HG03196 (cell line): ENCODE measurements around the gene STX16.

Experiments used
- ATAC-seq: cut with Tn5 transposase; IDR thresholded peaks from one replicate; pipeline ENCODE4 v1.9.1; 2021; ENCODE audit not compliant: unreplicated experiment

Gene STX16

DNA sequence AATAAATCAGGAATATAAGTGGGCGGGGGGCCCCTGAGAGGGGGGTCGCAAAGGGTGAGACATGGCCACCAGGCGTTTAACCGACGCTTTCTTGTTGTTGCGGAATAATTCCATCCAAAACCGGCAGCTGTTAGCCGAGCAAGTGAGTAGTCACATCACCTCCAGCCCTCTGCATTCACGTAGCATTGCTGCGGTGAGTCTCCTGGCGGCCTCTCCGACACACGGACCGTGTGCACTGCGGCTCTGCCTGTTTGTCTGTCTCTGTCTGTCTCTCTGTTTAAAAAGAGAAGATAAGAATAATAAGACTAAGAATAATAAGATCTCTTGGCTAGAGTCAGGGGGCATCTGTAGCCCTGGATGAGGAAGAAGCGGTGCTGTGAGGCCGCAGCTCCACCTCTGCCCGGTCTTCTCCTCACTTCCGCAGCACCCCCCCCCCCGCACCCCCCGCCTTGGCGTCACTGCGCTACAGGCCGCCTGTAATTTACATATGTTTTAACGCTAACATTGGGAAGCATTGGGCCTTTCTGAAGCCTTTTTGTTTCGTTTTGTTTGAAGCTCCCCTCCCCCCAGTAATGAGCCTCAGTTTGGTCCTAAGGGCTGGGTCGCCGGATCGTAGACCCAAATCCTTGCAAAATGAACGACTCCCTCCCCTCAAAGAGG lies 993 bp downstream of the STX16 start:
- ATAC-seq: peak; percentile 49

DNA sequence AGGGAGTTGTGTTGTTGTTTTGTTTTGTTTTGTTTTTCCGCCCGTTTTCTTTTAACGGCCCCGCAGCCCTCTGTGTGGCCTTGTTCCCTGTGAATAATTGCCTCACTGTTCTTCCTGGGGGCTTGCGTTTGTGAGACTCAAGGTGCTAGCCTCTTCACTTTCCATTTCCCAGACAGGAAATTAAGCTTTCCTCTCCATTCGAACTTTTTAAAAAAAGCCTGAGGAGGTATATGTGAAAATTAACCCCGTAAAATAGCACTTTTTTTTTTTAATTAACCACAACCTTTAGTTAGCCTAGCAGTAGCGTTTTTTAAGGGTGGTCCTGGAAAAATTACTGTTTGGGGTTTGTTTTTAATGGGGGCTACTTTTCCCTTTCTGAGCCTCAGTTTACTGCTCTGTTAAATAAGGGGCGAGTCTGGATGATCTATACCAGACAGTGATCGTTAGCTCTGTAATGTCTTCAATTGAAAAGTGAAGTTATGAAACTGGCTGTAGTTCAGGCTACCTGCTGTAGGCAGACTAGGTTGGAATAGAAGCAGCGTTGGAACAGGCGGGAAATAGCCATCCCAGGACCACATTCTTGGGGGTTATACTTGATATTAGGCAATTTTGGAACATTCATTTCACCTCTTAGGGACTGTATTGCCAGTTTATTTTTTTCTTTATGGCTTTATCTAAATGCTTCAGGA lies 1.7 kb downstream of the STX16 start:
- peak; percentile 13 for ATAC-seq

DNA sequence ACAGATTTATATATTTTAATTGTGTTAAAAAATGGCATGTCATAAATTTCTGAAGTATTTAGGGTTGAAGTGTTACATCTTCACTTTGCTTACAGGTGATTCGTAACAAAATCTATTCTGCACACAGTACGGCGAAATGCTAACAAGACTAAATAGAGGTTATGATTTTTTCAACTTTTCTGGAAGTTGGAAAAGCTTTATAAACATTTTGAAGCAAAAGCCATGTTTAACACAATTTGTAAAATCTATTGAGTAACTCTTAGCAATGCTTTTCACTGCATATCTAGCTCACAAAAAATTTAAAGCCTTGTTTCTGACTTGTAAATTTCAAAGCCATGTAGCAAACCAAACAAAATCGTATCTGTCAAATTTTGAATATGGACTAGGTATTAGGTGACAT lies 3.3 kb downstream of the STX16 start:
- no peak for ATAC-seq

DNA sequence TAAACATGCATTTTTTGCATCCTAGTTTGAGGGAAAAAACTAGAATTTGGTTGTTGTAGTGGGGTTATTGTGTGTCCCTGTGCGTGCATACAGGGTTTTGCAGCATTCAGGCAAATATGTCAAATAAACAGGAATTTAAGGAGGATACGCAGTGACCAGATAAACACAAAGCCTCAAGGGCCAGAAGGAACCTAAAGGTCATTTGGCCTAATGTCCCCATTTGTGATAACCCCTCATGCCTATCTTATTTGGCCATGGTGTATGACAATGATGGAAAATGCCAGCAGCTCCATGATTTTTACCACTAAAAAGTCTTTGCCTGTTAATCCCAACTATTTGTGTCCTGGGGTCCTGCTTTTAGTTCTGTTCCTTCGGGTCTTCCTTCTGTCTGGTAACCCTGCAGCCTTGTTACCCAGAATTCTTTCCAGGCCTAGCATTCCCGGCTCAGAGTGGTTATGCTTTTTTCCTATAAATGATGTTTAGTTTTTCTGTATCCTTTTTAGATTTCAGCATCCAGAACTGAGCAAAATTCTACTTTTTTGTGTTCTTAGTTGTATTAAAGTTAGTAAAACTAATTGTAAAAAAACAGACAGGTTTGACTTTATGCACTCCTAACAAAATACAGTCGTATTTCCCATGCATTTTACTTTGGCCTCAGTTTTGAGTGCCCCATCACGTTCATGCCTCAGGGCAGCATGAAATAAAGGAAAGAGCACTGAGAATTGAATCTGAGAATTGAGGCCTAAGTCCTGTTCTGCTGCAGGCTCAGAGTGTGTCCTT lies 4.4 kb downstream of the STX16 start:
- no peak for ATAC-seq

- no peak for ATAC-seq
Measured at GRCh38 chr20:58656831-58657230, 5.7 kb downstream of the STX16 start.

DNA sequence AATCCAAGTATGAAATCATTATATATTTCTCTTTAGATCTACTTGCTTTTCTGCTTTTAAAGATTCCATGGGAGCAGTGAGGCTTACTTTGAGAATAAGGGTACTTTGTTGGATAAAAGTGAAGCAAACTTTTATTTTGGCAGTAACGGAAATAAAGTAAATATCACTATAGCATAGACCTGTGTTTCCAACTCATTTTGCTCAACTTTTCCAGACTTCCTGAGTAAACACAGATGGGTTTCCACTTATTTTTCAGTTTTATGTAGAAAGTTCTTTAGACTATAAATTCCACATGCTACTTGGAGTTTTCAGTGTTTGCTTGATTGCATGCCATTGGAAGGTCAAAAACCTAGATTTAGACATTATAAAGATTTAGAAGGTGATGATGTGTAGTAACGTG lies 6.2 kb downstream of the STX16 start:
- ATAC-seq: no peak

- ATAC-seq: no peak
Measured at GRCh38 chr20:58657986-58658385, 6.9 kb downstream of the STX16 start.

DNA sequence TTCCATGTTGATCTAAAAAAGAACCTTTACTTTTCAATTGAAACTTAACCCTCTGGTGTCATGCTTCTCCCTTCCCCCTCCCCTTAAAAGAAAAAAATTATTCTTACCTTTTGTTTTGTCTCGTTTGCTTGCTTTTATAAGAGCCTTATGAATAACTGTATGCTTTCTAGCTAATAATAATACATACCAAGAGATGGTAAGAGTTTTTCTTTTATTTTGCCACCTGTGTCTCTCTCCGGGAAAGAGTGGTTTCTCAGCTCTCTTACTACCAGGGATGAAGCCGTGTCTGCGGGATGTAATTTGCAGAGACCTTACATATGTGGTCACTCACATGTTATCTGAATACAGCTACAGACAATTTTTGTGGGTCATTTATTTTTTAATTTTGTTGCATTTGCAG lies 7.7 kb downstream of the STX16 start:
- no peak for ATAC-seq

DNA sequence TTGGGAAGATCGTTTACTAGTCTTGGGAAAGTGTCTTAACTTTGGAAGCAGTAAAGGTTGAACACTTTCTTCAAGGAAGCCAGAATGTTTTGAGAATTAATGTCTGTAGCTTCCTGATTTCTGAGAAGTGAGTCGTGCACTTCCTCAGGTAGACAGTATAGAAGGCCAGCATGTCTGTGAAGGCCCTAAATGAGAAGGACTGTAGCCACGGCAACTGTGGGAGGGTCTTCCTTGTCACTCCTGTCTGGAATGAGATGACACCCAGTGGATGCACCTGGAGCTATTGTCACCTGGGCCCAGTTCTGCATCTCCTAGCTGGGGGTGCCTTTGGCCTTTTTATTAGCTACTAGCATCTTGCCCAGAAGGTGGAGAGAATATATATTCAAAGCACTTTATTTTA lies 8.8 kb downstream of the STX16 start:
- no peak for ATAC-seq

- ATAC-seq: no peak
Measured at GRCh38 chr20:58660855-58661597, 9.9 kb downstream of the STX16 start.

- no peak for ATAC-seq
Measured at GRCh38 chr20:58661598-58662473, 10.8 kb downstream of the STX16 start.

DNA sequence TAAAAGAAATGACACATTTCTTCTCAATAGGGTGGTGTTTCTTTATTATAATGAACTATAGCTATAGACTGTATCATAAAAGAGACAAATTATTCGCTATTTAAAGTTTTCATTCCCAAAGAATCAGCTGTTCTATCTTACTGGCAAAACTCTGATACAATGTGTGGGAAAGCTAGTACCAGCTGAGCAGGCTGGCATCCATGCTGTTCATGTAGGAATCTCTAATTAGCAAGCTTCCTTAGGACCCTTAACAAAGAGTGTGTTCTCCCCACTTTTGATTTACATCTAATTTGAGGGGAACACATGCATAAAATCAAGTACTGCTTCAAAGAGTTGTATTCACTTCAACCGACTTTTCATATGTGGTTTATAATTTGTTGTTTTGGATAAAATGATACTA lies 13.2 kb downstream of the STX16 start:
- no peak for ATAC-seq

DNA sequence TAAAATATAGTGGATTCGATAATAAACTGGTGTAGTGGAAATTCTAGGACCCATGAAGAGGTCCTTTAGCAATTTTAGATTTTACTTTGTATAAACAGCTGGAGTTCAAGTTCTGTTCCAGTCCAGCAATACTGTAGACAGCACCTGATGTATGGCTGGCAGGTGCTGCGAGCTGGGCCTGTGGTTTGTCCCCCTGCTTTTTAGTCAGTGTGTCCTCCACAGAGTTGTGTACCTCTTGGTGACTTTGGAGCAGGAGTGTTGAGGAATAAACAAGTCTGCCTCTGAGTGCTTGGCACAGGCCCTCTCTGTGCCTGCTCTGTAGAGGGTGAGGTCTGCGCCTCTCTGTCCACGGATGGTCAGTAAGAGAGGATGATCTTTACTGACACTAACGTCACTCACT lies 13.8 kb downstream of the STX16 start:
- ATAC-seq: no peak

DNA sequence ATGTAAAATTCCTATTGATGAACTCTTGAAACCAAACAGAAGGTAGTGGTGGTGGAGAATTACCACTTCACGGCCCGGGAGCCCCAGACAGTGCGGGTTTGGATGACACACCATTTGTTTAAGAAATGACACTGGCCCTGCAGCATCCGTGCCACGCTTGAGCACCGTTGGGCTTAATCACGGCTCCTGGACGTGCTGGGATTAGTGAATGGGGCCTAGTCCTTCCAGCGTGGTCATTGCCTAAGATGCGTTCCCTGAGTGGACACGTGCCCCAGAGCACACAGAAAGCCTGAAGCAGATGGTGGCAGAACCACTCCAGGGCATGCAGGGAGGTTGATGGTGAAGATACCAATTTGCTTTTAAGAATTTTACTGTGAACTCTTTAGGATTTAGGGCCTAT lies 14.5 kb downstream of the STX16 start:
- no peak for ATAC-seq

- no peak for ATAC-seq
Measured at GRCh38 chr20:58666702-58667101, 15.6 kb downstream of the STX16 start.

DNA sequence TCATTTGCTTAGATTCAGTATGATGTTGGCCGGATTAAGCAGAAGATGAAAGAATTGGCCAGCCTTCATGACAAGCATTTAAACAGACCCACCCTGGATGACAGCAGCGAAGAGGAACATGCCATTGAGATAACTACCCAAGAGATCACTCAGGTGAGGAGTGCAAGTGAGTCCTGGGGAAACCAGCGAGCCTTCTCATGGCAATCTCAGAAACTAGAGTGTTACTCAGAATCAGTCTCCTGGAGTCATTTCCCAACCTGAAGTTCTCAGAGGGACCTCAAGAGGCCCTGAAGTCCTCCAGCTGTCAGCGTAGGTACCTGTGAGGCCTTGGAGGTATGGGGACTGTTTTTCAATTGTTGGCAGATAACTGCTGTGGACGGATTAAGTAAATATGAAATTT lies 16.9 kb downstream of the STX16 start:
- ATAC-seq: no peak

GRCh38 chr20:58668901-58669286 lies 17.8 kb downstream of the STX16 start:
- ATAC-seq: no peak

- ATAC-seq: peak; percentile 89
Measured at GRCh38 chr20:58669287-58670006, 18.4 kb downstream of the STX16 start.

GRCh38 chr20:58670102-58670501 lies 19.0 kb downstream of the STX16 start:
- no peak for ATAC-seq

DNA sequence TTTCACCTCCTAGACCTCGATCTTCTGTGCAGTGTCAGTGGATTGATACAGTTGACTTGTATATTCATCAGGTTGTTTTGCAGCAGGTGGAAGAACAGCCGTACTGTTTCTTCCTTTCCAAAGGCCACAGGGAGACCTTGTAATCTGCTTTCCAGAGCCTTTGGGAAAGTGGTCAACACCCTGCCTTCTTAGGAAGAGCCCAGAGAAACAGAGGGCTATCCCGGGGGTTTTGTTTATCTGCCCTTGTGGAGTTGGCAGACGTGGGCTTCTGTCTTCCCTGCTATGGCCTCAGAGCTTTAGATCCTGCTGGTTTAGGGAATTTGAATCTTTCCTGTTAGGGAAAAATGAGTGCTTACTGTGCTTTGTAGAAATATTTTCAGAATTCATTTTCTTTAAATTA lies 19.6 kb downstream of the STX16 start:
- ATAC-seq: no peak
